ENCODE measurements around the gene TMEM221. TPM values are rescaled to one million over a fixed set of nuclear protein-coding genes. Genes with fewer than 3 reads are reported as not detected.

Gene TMEM221
- total RNA-seq, 1 experiment from 2014 or later = 0.39 TPM

DNA sequence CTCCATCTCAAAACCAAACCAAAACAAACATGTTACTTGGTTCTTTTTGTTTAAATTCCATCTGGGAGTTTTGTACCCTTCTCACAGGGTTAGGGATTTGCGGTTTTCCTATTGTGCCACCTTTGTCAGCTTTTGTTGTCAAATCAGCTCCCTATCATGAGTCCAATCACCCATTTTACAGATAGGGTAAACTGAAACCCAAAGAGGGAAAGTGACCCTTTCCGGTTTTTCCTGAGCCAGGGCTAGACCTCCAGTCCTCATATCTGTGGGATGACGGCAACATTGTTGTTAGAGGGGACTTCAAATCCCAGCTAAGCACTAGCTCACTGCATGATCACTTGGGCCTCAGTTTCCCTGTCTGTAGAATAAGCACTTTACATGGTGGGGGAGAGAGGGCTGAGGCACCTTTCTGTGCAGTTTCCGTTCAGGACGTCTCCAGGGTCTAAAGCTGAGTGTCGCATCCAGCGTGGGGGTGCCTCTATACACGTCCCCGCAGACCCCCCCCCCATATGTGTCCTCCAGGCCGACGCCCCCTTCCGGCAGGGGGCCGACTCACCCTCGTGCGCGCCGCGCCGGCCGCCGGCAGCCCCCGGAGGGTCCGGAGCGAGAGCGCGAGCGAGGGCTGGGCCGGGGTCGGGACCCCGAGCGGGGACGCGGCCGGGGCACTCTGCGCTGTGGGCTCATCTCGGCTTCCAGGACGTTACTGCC lies 58.4 kb downstream of the TMEM221 start:
- TF ChIP-seq TCF7L2 (IDR thresholded peaks at IDR 0.05; ENCODE audit: low read depth, low read length) = no peak
- TF ChIP-seq SIN3A (IDR thresholded peaks at IDR 0.05; ENCODE audit: borderline replicate concordance, insufficient read depth, low read depth, low read length) = no peak
- TF ChIP-seq POLR2AphosphoS5 (IDR thresholded peaks at IDR 0.05; ENCODE audit: low read depth, low read length) = no peak
- TF ChIP-seq CTCF (IDR thresholded peaks at IDR 0.05) = no peak
- TF ChIP-seq REST (IDR thresholded peaks at IDR 0.05; ENCODE audit: insufficient read depth in 1 of 2, low read depth in 2 of 2, low read length in 1 of 2) = no peak
- Histone ChIP-seq H3K4me3 (ENCODE audit: low read depth in 2 of 2, low read length in 2 of 2) (peak overlapping the region; percentile 63 to 75), H3K27me3 (ENCODE audit: control insufficient read depth, insufficient read depth, low read length) (no peaks in the 10 kb centered on the region), H3K27ac (ENCODE audit: low read length) (no peak overlapping the region), H3K36me3 (ENCODE audit: control insufficient read depth, insufficient read depth, low read length) (no peaks in the 10 kb centered on the region), H3K4me1 (ENCODE audit: control insufficient read depth, insufficient read depth, low read length) (peaks cover 5% of the 10 kb centered on the region), H3K9me3 (ENCODE audit: control insufficient read depth, insufficient read depth, low read depth, low read length) (no peaks in the 10 kb centered on the region; the same call in 1 of the 2 replicates)
- in situ Hi-C loops (cut with HindIII; ENCODE audit: low pct_unique_long_range_greater_than_20kb, low sequenced_read_pairs) (no loop called here), intact Hi-C loops (cut with micrococcal nuclease; ENCODE audit: unreplicated experiment) (loop anchor here (10.0 kb wide), 1 partner anchor 75 kb away; the partner anchor contains the start of gene NXNL1)
- ChIA-PET CTCF (interaction anchor here (0.7 to 2.1 kb wide), 2 partner anchors 52 to 97 kb away, joined by 5 to 10 read pairs; no protein-coding TSS in a partner anchor), POLR2A (no interaction called here)
- DNase-seq (ENCODE audit: low read depth, low spot score) (no peak), ATAC-seq (no peak)
- BruUV-seq (replicated peaks) = no TSS peak

DNA sequence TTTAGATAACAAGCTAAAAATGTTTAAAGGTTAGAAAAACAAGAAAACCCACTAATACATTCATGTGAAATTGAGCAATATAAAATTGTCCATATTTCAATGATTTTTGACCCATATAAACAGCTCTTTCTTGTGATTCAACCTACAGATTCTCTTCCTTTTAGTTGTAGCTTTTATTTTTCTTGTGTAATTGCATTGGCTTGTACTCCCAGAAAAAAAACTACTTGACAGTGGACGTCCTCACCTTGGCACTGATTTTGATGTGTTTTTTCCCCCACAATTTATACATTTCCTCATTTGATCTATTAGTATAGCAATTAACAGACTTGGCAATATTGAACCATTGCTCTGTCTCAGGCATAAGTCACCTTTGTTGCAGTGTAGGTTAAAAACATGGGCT lies 59.2 kb downstream of the TMEM221 start:
- DNase-seq (ENCODE audit: low read depth, low spot score) (no peak), ATAC-seq (no peak)
- intact Hi-C loops (cut with micrococcal nuclease; ENCODE audit: unreplicated experiment) = no loop called here
- in situ Hi-C loops (cut with HindIII; ENCODE audit: low pct_unique_long_range_greater_than_20kb, low sequenced_read_pairs) = no loop called here
- Histone ChIP-seq H3K4me1 (ENCODE audit: control insufficient read depth, insufficient read depth, low read length) (peaks cover 5% of the 10 kb centered on the region), H3K9me3 (ENCODE audit: control insufficient read depth, insufficient read depth, low read depth, low read length) (no peaks in the 10 kb centered on the region; the same call in 1 of the 2 replicates), H3K4me3 (ENCODE audit: low read depth in 2 of 2, low read length in 2 of 2) (no peak overlapping the region), H3K27ac (ENCODE audit: low read length) (no peak overlapping the region), H3K36me3 (ENCODE audit: control insufficient read depth, insufficient read depth, low read length) (no peaks in the 10 kb centered on the region), H3K27me3 (ENCODE audit: control insufficient read depth, insufficient read depth, low read length) (no peaks in the 10 kb centered on the region)
- POLR2A ChIA-PET = interaction anchor here (0.6 kb wide), 1 partner anchor 44 kb away, joined by 8 read pairs; no protein-coding TSS in a partner anchor
- BruUV-seq (replicated peaks) = no TSS peak
- CTCF ChIA-PET = interaction anchor here (0.7 kb wide), 1 partner anchor 28 kb away, joined by 3 read pairs; no protein-coding TSS in a partner anchor
- no peak for TF ChIP-seq POLR2AphosphoS5 (IDR thresholded peaks at IDR 0.05; ENCODE audit: low read depth, low read length)
- TF ChIP-seq CTCF (IDR thresholded peaks at IDR 0.05) = no peak
- no peak for TF ChIP-seq SIN3A (IDR thresholded peaks at IDR 0.05; ENCODE audit: borderline replicate concordance, insufficient read depth, low read depth, low read length)
- no peak for TF ChIP-seq REST (IDR thresholded peaks at IDR 0.05; ENCODE audit: insufficient read depth in 1 of 2, low read depth in 2 of 2, low read length in 1 of 2)
- no peak for TF ChIP-seq TCF7L2 (IDR thresholded peaks at IDR 0.05; ENCODE audit: low read depth, low read length)
